Stimulated activated CD4-positive, alpha-beta T cell treated with anti-CD3 and anti-CD28 coated beads, Interleukin-1b, Interleukin-23, amount 100 ng/mL, for 48 hours (primary cell): ENCODE measurements around the gene KRT79.
"Not testable (repeated sequence)": the region's sequence is repeated elsewhere in the genome, so short reads cannot be mapped to it uniquely, and the experiment has no call there.

ENCODE experiments used
- DNase-seq: peaks from one replicate; pipeline ENCODE4 v3.0.0-alpha.2; 2020

KRT79 gene

GRCh38 chr12:52860102-52860823, 26.2 kb upstream of the KRT79 start:
- no peak for DNase-seq

GRCh38 chr12:52857500-52857899, 23.4 kb upstream of the KRT79 start:
- no peak for DNase-seq

GRCh38 chr12:52856787-52857186, 22.7 kb upstream of the KRT79 start:
- DNase-seq = no peak

GRCh38 chr12:52856077-52856476, 22.0 kb upstream of the KRT79 start:
- not testable (repeated sequence) for DNase-seq

GRCh38 chr12:52851787-52852186, 17.7 kb upstream of the KRT79 start:
- DNase-seq = no peak

GRCh38 chr12:52850681-52851080, 16.6 kb upstream of the KRT79 start:
- DNase-seq = no peak

GRCh38 chr12:52849511-52849910, 15.4 kb upstream of the KRT79 start:
- no peak for DNase-seq

GRCh38 chr12:52848661-52849255, 14.6 kb upstream of the KRT79 start, which contains the start of gene KRT78:
Gene KRT78 (minus strand): TSS chr12:52848994. CDS start chr12:52848930, 64 bp downstream.
- no peak for DNase-seq

- no peak for DNase-seq
Measured at GRCh38 chr12:52847335-52848102, 13.4 kb upstream of the KRT79 start.

GRCh38 chr12:52846356-52846970, 12.4 kb upstream of the KRT79 start:
- DNase-seq = no peak

GRCh38 chr12:52845946-52846345, 11.8 kb upstream of the KRT79 start:
- no peak for DNase-seq

GRCh38 chr12:52844386-52844785, 10.3 kb upstream of the KRT79 start:
- no peak for DNase-seq

GRCh38 chr12:52839436-52840105, 5.5 kb upstream of the KRT79 start:
- no peak for DNase-seq

- no peak for DNase-seq
Measured at GRCh38 chr12:52838609-52839435, 4.7 kb upstream of the KRT79 start.

GRCh38 chr12:52837781-52838608, 3.9 kb upstream of the KRT79 start:
- no peak for DNase-seq

- DNase-seq = no peak
Measured at GRCh38 chr12:52837413-52837741, 3.3 kb upstream of the KRT79 start.

- DNase-seq = no peak
Measured at GRCh38 chr12:52836491-52837412, 2.6 kb upstream of the KRT79 start.

- DNase-seq = peak; percentile 76
Measured at GRCh38 chr12:52836042-52836466, 1.9 kb upstream of the KRT79 start.

- DNase-seq = peak; percentile 11
Measured at GRCh38 chr12:52835271-52836041, 1.3 kb upstream of the KRT79 start.
